NOMO-1 treated with DMSO at 0.1 percent for 48 hours (cell line): ENCODE measurements around the gene RAC2.
"Not testable (repeated sequence)": the region's sequence is repeated elsewhere in the genome, so short reads cannot be mapped to it uniquely, and the experiment has no call there.

Experiments used
- DNase-seq: peaks from one replicate; lab custom pipeline; 2025; ENCODE audit not compliant: unreplicated experiment; lab: John Stamatoyannopoulos, UW

Gene RAC2

DNA sequence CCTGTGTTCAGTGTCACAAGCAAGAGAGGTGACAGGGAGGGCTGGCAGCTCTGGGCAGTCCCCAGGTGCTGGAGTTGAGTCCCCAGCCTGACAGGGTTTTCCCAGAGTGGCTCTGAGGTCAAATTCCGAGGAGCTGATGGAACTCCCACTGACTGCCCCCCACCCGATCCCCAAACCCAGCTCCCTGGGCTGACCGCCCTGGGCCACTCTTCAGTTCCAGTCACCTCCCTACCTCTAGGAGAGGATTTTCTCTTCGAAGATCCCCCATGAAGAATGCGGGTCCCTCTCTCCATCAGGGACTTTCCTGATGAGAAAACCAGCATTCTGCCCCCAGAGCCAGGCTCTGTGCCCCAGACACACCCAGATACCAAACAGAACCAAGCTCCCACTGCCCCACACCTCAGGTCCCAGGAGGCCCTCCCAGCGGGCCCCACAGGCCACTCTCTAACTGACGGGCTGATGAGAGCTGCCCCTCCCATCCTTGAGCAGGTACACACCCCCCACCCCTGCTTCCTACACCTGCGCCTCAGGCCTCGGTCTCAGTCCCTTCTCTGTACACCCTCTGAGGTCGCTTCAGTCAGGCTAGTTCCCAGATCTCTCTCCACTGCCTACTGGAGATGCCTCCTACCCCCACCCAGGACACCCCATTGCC, 12.1 kb upstream of the RAC2 start:
- DNase-seq, result no peak

DNA sequence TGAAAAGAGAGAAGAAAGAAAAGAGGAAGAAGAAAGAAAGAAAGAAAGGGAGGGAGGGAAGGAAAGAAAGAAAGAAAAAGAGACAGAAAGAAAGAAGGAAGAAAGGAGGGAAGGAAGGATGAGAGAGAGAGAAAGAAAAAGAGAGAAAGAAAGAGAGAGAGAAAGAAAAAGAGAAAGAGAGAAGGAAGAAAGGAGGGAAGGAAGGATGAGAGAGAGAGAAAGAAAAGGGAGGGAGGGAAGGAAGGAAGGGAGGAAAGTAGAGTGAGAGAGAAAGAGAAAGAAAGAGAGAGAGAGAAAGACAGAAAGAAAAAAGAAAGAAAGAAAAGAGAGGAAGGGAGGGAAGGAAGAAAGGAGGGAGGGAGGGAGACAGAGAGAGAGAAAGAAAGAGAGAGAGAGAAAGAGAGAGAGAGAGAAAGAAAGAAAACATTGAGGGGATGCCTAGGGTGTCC, 11.5 kb upstream of the RAC2 start:
- no peak for DNase-seq

DNA sequence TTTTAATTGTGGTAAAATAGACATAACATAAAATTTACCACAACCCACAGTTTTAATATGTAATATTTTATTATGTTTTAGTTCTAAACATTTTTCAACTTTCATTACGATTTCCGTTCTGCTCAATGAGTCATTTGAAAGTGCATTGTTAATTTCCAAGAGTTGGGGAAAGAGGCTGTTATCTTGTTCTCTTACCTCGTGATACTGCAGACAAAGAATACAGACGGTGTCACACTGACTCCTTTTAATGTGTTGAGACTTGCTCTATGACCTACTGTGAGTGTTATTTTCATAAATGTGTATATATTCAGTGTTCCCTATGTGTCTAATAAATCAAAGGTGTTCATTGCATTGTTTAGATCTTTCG, 10.8 kb upstream of the RAC2 start:
- no peak for DNase-seq

DNA sequence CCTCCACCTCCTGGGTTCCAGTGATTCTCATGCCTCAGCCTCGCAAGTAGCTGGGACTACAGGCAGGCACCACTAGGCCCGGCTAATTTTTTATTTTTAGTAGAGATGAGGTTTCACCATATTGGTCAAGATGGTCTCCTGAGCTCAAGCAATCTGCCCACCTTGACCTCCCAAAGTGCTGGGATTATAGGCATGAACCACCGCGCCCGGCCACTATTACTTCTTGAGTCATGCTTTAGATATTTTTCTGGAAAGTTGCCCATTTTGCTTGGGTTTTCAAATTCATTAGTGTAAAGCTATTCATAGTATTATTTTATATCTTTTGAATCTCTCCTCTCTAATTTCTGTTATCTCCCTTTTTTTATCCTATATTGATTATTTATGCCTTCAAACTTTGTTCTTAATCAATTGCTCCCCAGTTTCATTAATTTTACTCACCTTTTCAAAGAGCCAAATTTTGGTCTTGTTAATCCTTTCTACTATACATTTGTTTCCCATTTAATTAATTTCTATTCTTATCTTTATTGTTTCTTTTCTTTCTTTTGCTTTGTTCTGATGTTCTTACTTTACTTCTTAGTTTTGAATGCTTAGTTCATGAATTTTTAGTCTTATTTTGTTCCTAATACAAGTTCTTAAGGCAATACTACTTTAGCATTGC, 10.3 kb upstream of the RAC2 start:
- DNase-seq, result no peak

DNA sequence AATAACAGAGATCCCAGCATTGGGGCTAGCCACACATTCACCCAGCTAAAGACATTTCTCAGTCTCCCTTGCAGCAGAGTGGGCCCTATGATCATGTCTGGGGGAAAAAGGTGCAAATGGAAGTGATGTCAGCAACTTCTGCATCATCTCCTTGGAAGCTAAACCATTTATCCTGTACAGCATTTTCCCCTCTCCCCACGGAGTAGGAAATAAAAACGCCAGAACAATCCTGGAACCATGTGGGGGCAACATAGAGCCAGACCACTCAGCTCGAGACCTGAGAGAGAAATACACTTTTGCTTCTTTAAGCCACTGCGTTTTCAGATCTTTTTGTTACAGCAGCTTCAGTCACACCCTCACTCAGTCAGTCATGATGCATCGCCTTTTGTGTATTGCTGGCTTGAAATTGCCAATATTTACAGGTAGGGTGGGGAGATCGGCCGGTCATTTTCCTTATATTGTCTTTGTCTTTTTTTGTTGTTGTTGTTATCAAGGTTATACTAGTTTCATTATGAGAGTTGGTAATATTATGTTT, 9.1 kb upstream of the RAC2 start:
- DNase-seq, result no peak

DNA sequence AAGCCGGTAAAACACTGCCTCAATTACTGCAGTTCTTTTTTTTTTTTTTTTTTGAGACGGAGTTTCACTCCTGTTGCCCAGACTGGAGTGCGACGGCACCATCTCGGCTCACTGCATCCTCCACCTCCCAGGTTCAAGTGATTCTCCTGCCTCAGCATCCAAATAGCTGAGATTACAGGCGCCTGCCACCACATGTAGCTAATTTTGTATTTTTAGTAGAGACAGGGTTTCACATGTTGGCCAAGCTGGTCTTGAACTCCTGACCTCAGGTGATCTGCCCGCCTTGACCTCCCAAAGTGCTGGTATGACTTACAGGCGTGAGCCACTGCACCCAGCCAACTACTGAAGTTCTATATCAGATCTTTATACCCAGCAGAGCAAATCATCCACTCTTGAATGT, 7.8 kb upstream of the RAC2 start:
- not testable (repeated sequence) for DNase-seq

DNA sequence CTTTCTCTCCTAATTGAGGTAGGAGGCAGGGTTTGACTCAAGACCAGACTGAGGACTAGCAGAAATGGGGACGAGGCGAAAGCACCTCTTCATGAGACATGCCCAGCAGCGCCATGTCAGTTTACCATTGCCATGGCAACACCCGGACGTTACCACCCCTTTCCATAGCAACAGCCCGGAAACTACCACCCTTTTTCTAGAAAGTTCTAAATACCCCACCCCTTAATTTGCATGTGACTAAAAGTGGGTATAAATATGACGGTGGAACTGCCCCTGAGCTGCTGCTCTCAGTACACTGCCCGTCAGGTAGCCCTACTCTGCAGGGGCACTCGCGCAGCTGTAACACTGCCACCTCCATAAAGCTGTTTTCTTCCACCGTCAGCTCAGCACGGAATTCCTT, 5.9 kb upstream of the RAC2 start:
- DNase-seq, result no peak

DNA sequence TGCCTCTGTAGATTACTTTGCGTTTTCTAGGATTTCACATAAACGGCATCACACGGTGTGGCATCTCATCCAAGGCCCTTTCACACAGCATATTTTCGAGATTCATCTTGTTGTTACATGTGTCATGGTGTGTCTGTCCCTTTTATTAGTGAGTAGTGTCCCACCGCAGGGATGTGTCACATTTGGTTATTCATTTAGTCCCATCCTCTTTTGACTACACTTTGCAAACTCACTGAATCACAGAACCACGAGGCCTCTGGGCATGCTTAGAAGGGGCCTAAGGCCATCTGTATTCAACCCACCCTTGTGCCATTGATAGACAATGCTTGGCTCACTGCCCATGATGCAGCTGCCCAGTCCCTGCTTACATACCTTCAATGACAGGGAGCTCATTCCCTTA, 4.2 kb upstream of the RAC2 start:
- no peak for DNase-seq

DNA sequence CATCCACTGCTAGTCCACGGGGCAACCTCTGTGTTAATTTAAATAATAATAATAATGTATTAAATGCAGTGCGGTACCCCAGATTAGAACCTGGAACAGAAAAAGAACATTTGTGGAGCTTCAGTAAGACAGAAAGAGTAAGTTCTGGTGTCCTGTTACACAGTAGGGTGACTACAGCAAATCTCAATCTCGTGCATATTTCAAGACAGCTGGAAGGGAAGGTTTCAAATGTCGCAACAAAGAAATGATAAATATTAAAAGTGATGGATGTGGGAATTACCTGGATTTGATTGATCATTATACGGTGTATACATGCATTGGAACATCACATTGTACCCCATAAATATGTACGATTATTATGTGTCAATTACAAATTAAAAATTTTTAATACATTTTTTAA, 1.7 kb upstream of the RAC2 start:
- no peak for DNase-seq

DNA sequence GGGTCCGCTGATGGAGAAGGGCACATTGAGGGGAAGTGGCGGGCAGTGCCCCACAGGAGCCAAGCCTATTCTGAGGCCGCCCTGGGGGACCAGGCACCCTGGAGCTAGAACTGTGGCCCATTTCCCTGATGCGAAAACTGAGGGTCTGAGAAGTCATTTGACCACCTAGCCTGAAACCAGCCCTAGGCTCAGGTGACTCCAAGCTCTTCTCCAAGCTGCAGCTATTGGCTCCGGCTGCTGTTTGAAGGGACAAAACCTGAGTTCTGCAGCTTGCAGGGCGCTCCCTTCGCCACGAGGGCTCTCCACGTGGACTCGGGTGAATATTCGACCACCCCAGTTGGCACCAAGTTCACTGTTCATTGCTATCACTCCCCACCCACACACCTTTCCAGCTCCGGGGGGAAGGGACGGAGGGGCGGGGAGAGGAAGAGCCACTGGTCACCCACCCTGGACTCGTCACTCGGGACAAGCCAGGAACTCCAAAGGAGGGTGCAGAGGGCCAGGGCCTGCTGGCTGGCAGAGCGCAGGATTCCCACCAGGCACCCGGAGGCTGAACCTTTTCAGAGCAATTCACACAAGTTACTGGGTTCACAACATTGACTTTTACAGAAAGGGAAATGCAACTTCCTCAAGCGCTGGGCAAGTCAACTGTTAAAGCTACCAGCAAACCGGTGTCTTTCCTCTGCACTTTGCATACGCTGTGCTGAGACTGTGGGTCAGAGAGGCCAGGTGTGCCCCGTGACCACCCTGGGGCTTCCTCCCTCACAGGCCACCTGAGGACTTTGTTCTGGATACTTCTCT, 1.1 kb upstream of the RAC2 start:
- peak; percentile 74 for DNase-seq

DNA sequence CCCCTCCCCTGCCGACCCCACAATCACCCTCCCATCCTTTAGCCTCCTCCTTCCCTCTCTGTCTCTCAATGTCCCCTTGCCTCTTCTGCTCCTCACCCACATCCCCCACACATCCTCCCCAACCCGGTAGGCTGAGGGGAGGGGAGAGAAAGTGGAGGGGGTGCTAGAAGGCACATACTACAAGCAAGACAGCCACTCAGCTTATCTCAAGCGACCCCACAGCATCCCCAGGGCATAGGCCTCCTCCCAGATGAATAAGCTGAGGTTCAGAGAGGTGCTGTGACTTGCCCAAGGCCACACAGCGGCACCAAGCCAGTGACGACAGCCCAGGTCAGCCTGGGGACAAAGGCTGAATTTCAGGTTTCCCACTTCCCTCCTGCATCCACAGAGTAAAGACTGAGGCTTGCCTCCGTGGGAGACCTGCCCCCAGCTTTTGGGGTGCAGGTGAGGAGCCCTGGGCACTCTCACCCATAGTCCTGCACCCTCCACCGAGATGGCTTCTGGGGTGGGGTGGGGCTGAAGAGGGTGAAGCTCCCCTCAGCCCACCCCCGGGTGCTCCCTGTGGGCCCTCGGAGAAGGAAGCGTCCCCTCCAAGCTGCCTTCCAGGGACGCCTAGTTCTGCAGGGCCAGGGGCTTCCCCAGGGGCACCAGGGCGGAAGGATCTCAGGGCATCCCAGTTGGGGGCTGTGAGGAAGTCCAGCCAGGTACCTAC, 511 bp downstream of the RAC2 start:
- peak; percentile 26 for DNase-seq

DNA sequence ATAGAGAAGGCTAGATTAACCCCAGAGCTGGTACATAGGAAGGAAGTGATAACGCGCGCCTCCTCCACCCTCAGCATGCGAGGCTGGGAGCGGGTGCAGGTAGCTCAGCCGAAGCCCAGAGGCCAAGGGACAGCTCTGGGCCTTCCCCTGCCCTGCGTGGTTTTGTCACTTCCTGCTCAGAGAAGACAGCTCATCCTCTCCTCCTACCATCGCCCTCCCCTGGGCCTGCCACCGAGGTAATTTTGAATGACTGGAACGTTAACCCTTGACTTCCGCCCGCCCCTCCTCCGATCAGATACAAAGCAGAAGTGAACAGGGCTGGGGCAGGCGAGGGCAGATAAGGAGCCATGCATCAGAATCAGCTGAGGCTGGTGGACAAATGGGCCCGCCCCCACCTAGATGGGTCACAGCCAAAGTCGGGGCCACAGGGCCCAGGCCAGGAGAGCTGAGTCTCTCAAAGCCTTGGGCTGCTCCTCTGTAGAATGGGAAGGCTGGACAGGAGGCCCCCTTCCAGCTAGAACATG, 1.6 kb downstream of the RAC2 start:
- DNase-seq, result peak; percentile 99

DNA sequence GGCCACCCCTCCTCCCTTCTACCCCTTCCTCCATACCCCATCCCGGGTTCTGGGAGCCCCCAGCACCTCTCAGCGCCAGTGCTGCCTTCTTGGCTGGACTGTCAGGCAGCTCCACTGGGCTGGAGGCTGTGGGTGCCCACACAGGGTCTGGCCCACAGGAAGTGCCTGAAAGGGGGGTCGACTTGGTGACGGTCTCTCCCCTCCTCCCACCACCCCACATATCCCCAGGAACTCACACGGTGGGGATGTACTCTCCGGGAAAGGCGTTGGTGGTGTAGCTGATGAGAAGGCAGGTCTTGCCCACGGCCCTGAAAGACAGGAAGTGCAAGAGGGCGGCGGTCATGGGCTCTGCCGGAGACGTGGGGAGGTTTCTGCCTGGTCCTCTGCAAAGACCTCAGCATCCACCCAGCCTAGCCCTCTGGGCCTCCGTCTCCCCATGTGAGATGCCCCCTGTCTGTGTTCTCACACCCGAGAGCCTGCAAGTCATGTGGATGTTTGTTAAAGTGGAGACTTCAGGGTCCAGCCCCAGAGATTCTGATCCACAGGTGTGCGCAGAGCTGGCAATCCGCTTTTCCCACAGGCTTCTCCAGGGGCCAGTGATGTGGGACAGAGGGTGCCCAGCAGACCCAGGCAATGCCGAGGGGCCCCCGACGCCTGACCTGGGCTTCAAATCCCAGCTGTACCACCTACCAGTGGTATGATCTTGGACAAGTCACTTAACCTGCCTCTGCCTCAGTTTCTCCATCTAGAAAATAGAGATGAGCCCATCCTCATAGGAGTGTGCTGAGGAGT, 2.5 kb downstream of the RAC2 start:
- DNase-seq, result peak; percentile 21

DNA sequence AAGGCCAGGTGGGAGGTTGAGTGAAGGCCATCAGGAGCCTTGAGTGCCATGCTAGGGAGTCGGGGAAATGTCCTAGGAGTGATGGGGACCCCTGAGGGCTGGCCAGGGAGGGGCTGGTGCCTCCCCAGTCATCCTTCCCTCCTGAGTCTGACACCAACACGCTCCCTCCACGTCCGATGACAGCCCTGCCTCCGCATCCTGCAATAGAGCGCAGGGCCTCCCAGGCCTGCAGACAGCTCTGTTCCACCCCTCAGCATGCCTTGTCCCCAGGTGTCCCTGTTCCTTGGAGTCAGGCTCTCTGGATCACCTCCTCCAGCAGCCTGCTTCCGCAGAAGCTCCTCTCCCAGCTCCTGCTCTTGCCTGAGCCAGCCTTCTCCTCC, 3.1 kb downstream of the RAC2 start:
- no peak for DNase-seq

DNA sequence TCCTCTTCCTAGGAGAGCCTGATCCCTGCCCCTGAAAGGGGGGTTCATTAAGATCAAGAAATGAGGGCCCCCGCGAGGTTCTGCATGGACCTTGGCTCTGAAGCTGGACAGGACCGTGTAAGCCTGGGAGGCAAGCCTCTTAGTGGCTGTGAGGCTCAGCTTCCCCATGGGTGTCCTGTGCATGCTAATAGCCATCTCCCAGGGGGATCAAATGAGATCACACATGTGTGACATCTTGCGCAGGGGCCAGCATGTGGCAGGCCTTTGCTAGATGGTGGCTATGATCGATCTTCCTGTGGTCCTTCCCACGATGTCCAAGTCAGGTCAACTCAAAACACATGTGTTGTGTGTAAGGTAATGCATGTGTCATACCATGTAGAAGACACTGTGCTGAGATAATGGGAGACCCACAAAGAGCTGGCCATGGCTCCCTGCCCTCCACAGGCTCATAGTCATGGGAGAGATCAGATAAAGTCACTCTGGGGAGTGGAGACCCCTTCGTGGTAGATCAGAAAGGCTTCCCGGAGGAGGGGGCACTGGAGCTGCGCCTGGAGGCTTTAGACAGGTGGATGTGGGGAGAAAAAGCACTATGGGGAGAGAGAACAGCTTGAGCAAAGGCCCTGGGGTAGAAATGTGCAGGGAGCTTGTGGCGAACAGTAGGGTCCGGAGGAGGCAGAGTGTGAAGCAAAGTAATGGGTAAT, 3.7 kb downstream of the RAC2 start:
- DNase-seq, result no peak

DNA sequence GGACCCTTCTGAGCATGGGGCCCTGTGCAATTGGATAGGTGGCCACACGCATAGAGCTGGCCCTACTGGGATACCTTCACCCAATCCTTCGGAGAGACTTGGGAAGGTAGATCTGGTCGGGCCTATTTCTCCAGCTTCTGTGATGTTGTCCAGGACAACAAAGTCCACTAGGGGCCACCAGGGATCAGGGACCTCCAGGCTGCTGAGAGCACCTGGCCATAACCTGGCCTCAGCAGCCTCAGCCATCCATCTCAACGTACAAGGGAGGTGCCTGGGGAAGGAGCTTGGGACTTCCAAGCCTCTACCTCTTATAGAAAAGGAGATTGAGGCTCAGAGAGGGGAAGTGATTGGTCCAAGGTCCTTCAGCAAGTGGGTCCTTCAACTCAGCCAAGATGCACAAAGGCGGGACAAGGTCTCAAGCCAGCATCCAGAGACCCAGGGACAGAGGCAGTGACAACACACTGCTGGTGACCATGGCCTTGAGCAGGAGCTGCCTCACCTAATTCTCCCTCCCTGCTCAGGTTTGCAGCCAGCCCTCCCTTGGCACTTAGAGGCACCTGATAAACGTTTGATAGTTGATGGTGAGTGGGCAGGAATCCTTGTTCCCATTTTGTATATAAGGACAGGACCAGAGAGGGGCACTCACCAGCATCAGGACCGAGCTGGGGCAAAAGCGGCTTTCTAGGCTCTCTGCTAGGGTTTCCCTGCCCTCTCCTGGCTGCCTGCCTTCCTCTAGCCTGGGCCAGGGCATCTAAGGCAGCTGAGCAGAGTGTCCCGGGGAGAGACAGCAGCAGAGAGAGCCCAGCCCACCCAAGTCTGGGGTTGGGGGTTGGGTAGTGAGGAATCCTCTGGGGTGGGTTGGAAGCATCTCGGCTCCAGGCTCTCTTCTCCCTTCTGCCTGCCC, 4.5 kb downstream of the RAC2 start:
- no peak for DNase-seq

DNA sequence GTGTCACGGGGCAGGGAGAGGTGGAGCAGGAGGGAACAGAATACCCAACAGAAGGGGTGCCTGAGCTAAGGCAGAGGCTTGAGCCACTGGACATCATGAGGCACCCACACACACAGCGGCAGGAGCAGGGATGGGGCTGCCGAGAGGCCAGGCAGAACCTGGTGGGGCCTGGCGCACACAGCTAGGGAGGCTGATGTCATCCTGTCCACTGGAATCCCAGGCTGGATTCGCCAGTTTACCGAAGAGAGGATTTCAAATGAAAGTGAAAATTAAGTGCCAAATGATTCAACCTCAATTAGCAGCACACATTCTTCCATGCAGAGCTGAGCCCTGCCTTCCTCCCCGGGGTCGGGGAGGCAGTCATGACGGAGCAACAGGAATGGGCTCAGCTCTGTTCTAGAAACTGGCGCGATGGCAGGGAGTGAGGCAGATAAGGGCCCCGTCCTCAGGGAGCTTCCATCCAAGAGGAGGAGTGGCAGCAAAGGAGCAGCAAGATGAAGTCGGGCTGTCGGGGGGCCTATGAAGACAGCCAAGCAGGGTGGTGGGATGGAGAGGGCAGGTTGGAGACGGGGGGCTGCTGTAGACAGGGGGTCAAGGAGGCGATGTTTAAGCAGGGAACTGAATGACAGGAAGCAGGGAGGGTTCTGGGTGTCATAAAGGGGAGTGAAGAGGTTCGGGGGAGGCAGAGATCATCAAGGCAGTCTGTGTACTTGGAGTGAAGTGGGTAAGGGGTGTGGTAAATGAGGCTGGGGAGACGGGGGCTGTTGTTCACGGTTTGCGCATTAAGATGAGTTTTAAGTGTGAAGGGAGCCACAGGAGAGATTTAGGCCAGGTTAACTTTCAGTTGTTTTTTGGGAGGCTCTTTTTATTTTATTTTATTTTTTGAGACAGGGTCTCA, 6.4 kb downstream of the RAC2 start:
- no peak for DNase-seq
